BE2C (cell line): Measurements from ENCODE around the gene NRG2.

Experiments used
- DNase-seq: peaks from one replicate; pipeline ENCODE4 v3.0.0-alpha.2; 2020
- H3K27me3 ChIP-seq: fragments of 250-450 bp; sonication (Bioruptor Pico); 2 replicates; pipeline ENCODE4 v1.5.1; 2020; ENCODE audit warnings: mild to moderate bottlenecking
- H3K36me3 ChIP-seq: fragments of 250-450 bp; sonication (Bioruptor Pico); 2 replicates; pipeline ENCODE4 v1.5.1; 2020; ENCODE audit warnings: mild to moderate bottlenecking
- H3K4me1 ChIP-seq: fragments of 250-450 bp; sonication (Bioruptor Pico); 2 replicates; pipeline ENCODE4 v1.5.1; 2020
- H3K4me3 ChIP-seq: 2 replicates; pipeline ENCODE4 v1.5.1; 2011; ENCODE audit warnings: low read depth, low read length
- H3K9me3 ChIP-seq: fragments of 250-450 bp; sonication (Bioruptor Pico); 2 replicates; pipeline ENCODE4 v1.5.1; 2020
- CTCF ChIP-seq: IDR thresholded peaks from 2 replicates; pipeline ENCODE4 v1.5.1; 2012; ENCODE audit warnings: mild to moderate bottlenecking, low read depth, low read length

Gene NRG2

DNA sequence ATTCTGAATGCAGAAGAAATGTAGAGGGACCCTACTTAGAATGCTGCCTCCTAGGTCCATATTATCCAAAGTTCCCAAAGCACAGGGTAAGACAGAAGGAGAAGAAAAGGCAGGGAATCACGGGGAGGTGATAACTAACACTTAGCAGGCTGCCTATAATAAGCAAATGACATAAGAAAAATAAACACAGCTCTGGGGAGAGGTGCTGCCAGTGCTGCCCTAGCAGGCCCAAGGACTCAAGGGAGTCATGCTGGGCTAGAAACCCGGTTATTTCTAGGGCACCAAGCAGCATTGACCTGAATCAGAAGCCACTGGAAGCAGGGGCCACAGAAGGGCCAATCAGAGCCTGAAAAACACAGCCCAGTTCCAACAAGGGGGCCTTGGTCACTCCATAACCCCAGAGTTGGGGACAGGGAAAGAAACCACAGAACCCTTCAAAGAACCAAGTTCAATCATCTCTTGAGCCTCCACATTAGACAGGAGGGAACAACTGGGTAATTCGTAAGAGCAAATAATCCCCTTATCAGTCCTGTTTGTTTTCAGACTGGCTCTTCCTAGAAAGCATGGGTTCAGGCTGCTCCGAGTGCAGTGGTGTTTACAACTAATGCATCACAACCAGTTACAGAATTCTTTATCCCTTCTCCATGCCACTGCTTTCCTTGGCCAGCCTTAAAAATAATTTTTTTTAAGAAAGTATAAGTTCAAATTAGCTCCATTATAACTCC lies 24.0 kb downstream of the NRG2 start:
- no peaks in the 10 kb centered on the region for H3K27me3 ChIP-seq
- no peak for TF ChIP-seq CTCF

DNA sequence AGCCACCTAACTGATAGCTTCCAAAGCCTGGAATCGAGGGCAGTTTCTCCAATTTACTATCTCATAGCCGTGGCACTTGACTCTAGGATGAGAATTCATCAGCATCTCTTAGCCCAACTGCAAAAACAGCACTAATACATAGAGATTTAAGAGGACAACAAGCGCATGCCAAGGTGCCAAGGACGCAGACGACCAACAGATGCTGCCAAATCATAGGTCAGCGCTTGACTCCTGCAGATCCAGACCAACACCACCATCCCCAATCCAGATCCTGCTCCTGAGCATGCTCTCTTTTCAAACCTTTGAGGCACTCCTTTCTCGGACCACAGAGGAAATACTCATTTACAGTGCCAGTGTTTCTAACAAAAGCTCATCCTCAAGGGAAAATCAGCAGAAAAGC lies 24.6 kb downstream of the NRG2 start:
- no peak for TF ChIP-seq CTCF
- no peak for DNase-seq
- Histone ChIP-seq H3K36me3 (no peaks in the 10 kb centered on the region), H3K27me3 (no peaks in the 10 kb centered on the region), H3K9me3 (no peaks in the 10 kb centered on the region), H3K4me1 (peaks cover 7% of the 10 kb centered on the region), H3K4me3 (no peak overlapping the region)

More for the DNA sequence above, 24.0 kb downstream of the NRG2 start:
- Histone ChIP-seq H3K36me3 (no peaks in the 10 kb centered on the region), H3K4me3 (no peak overlapping the region), H3K4me1 (peaks cover 7% of the 10 kb centered on the region), H3K9me3 (no peaks in the 10 kb centered on the region)
- no peak for DNase-seq

GRCh38 chr5:140018096-140018481 lies 25.0 kb downstream of the NRG2 start:
- no peak for TF ChIP-seq CTCF
- Histone ChIP-seq H3K27me3 (no peaks in the 10 kb centered on the region), H3K36me3 (no peaks in the 10 kb centered on the region), H3K4me1 (peaks cover 7% of the 10 kb centered on the region), H3K9me3 (no peaks in the 10 kb centered on the region), H3K4me3 (no peak overlapping the region)
- no peak for DNase-seq

- no peak for TF ChIP-seq CTCF
- no peak for DNase-seq
- Histone ChIP-seq H3K4me3 (no peak overlapping the region), H3K9me3 (no peaks in the 10 kb centered on the region), H3K4me1 (peaks cover 7% of the 10 kb centered on the region), H3K27me3 (no peaks in the 10 kb centered on the region), H3K36me3 (no peaks in the 10 kb centered on the region)
Measured at GRCh38 chr5:140017397-140018095, 25.6 kb downstream of the NRG2 start.

DNA sequence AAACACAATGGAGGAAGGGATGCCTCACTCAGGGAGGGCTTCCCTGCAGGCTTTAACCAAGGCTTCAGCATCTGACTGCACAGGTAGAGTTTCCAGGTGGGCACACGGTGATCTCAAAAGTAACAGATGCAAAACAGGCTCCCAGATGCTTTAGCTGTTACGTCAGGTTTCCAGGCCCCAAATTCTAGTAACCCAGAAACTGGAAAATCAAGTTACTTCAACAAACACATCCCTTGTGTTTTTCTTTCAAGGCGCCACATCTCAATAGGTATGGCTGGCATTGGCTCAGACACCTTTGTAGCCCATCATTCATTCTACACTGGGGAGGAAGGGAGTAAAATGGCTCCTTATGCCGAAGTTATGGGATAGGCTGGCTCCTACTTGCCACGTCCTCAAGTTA lies 27.4 kb downstream of the NRG2 start:
- Histone ChIP-seq H3K4me3 (no peak overlapping the region), H3K36me3 (no peaks in the 10 kb centered on the region), H3K9me3 (no peaks in the 10 kb centered on the region), H3K27me3 (no peaks in the 10 kb centered on the region), H3K4me1 (peaks cover 7% of the 10 kb centered on the region)
- DNase-seq, result no peak
- TF ChIP-seq CTCF, result no peak

- Histone ChIP-seq H3K4me1 (peaks cover 7% of the 10 kb centered on the region), H3K27me3 (no peaks in the 10 kb centered on the region), H3K4me3 (no peak overlapping the region), H3K36me3 (no peaks in the 10 kb centered on the region), H3K9me3 (no peaks in the 10 kb centered on the region)
- no peak for TF ChIP-seq CTCF
- DNase-seq, result no peak
Measured at GRCh38 chr5:140014751-140015150, 28.3 kb downstream of the NRG2 start.
